ENCODE results near the gene KARS1. TPM values are rescaled to one million over a fixed set of nuclear protein-coding genes. Genes with fewer than 3 reads are reported as not detected.

The KARS1 gene
- total RNA-seq, 4 donors from 2014 or later = 85.7 to 130 (median 123) TPM

- WGBS, 2 donors = 38 to 64% methylated on average over 1 of the region's 1 CpG
- Histone ChIP-seq H3K27me3 (no peaks in the 10 kb centered on the region), H3K4me3 (no peak overlapping the region), H3K27ac (no peak overlapping the region), H3K9me3 (no peaks in the 10 kb centered on the region), H3K36me3 (peaks cover 0 to 49% (median 22%) of the 10 kb centered on the region in 3 donors), H3K4me1 (peaks cover 12 to 58% (median 34%) of the 10 kb centered on the region in 3 donors)
- TF ChIP-seq POLR2A (IDR thresholded peaks at IDR 0.05) (no peak), CTCF (IDR thresholded peaks at IDR 0.05) (no peak)
- intact Hi-C loops (cut with DNase I) = no loop called here
- DNase-seq = no peak
These were observed 6.5 kb upstream of the KARS1 start for GRCh38 chr16:75653922-75654321.

- Histone ChIP-seq H3K27ac (peak overlapping the region; percentile 94 to 98 (median 97)), H3K27me3 (no peaks in the 10 kb centered on the region), H3K4me1 (peaks cover 30 to 80% (median 48%) of the 10 kb centered on the region in 3 donors), H3K4me3 (peak overlapping the region; percentile 85 to 97 (median 94)), H3K36me3 (peaks cover 0 to 16% (median 0%) of the 10 kb centered on the region in 3 donors), H3K9me3 (no peaks in the 10 kb centered on the region)
- peak in 1 of 4 donors; percentile 42 for TF ChIP-seq POLR2A (IDR thresholded peaks at IDR 0.05)
- no peak for TF ChIP-seq CTCF (IDR thresholded peaks at IDR 0.05)
- intact Hi-C loops (cut with DNase I) = loop anchor here (5.0 kb wide), 1 partner anchor 114 kb away; no protein-coding TSS in a partner anchor
- WGBS, 2 donors = 0% methylated on average over 28 of the region's 62 CpGs
- no peak for DNase-seq
These were observed 1.0 kb upstream of the KARS1 start for GRCh38 chr16:75648265-75649076.

- Histone ChIP-seq H3K36me3 (peaks cover 0 to 30% (median 5%) of the 10 kb centered on the region in 3 donors), H3K9me3 (no peaks in the 10 kb centered on the region), H3K4me1 (peaks cover 30 to 66% (median 36%) of the 10 kb centered on the region in 3 donors), H3K27me3 (no peaks in the 10 kb centered on the region), H3K4me3 (peak overlapping the region; percentile 85 to 97 (median 94)), H3K27ac (peak overlapping the region; percentile 94 to 98 (median 97))
- TF ChIP-seq CTCF (IDR thresholded peaks at IDR 0.05) = no peak
- no peak for TF ChIP-seq POLR2A (IDR thresholded peaks at IDR 0.05)
- intact Hi-C loops (cut with DNase I) = loop anchor here (5.0 kb wide), 1 partner anchor 115 kb away; no protein-coding TSS in a partner anchor
- no peak for DNase-seq
- 0% methylated on average over 4 to 5 of the region's 18 CpGs for WGBS, 2 donors
These were observed 363 bp downstream of the KARS1 start for GRCh38 chr16:75647112-75647491.

GRCh38 chr16:75644240-75645012, 3.0 kb downstream of the KARS1 start:
- 80 to 83% methylated on average over 5 to 6 of the region's 7 CpGs for WGBS, 2 donors

More at GRCh38 chr16:75644240-75645012, 3.0 kb downstream of the KARS1 start:
- no peaks in the 10 kb centered on the region for H3K9me3 ChIP-seq
- no peak overlapping the region for H3K27ac ChIP-seq
- peaks cover 6 to 56% (median 24%) of the 10 kb centered on the region in 3 donors for H3K36me3 ChIP-seq
- DNase-seq = no peak
- H3K4me1 ChIP-seq = peaks cover 16 to 39% (median 18%) of the 10 kb centered on the region in 3 donors
- TF ChIP-seq POLR2A (IDR thresholded peaks at IDR 0.05) = no peak
- TF ChIP-seq CTCF (IDR thresholded peaks at IDR 0.05) = peak in 2 of 6 experiments; percentile 5 to 26
- no peaks in the 10 kb centered on the region for H3K27me3 ChIP-seq
- no peak overlapping the region for H3K4me3 ChIP-seq
- intact Hi-C loops (cut with DNase I) = loop anchor here (5.0 kb wide), 1 partner anchor 118 kb away; no protein-coding TSS in a partner anchor
